GM10266 (cell line): ENCODE results near the gene SNAPC2.

Experiments used
- DNase-seq: peaks from one replicate; pipeline ENCODE4 v3.0.0; 2012; ENCODE audit errors: extremely low spot score
- CTCF ChIP-seq: IDR thresholded peaks from 2 replicates; pipeline ENCODE4 v1.5.1; 2012; ENCODE audit warnings: mild to moderate bottlenecking, low read depth; ENCODE audit not compliant: control insufficient read depth, insufficient read depth; ENCODE audit errors: missing control alignments

The SNAPC2 gene

DNA sequence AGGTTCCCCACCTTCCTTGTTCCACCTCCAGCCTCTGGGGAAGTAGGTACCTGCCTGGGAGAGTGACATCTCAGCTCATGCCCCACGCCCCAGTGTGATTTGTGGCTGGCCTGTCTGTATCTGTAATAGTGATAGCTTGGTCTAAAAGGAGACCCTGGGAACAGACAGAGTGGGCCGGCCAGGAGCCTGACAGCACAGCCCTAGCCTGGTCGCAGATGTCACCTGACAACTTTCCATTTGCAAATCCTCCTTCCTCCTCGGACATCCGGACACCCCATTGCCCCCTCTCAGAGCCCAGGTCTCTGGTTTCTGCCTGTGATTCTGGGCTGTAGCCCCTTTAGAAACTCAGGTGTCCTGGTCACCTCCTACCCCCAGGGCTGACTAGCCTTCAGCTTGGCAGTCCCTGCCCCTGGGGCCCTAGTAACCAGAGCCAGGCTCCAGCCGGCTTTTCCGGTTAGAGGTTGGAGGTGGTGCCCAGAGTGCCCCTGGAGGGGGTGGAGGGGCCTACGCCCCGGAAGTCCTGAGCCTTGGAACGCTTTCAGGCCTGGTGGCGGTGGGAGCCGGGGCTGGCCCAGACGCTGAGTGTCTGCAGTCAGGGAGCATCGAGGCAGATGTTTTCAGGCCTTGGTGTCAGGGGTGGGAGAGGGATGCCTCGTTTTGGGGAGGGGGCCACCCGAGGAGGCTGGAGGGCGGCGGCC lies 25.4 kb upstream of the SNAPC2 start:
- no peak for DNase-seq

DNA sequence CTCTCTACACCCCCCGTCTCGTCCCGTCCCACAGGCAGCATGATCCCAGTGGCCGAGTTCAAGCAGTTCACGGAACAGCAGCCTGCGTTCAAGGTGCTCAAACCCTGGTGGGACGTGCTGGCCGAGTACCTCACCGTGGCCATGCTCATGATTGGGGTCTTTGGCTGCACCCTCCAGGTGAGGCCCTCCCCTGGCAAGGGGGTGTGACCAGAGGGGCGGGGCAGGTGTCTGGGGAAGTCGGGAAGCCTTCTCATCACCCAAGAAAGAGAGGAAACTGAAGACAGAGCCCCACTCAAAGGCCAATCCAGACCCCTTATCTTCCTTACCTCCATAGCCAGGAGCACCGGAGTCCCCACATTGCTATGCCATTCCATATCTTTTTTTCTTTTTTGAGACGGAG lies 24.6 kb upstream of the SNAPC2 start:
- no peak for TF ChIP-seq CTCF
- DNase-seq = no peak

More for the DNA sequence above, 25.4 kb upstream of the SNAPC2 start:
- no peak for TF ChIP-seq CTCF

GRCh38 chr19:7897292-7897691 lies 22.8 kb upstream of the SNAPC2 start:
- no peak for DNase-seq
- no peak for TF ChIP-seq CTCF

GRCh38 chr19:7898967-7899366 lies 21.2 kb upstream of the SNAPC2 start:
- no peak for TF ChIP-seq CTCF
- DNase-seq = no peak

- DNase-seq = no peak
- no peak for TF ChIP-seq CTCF
Observed at GRCh38 chr19:7899751-7900378, 20.3 kb upstream of the SNAPC2 start.

- no peak for TF ChIP-seq CTCF
- DNase-seq = no peak
Observed at GRCh38 chr19:7900401-7900870, 19.7 kb upstream of the SNAPC2 start.

DNA sequence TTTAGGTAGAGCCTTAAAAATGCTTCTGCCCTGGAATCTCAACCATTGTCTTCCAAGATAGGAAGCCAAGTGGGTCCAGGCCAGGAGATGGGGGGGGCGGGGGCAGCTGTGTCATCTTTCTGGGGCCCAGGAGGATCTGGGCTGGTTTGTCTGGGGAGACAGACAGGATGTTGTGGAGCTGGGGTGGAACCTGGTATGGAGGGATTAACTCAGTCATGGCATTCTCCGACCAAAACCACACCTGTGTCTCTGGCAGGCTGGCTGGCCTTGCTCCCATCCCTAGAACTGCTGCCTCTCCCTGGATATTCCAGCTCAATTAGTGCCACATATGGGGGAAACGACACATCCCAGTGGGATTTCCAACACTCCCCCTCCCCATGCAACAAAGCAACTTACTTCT lies 19.2 kb upstream of the SNAPC2 start:
- no peak for TF ChIP-seq CTCF
- DNase-seq = no peak
